ENCODE results near the gene PYGM.
"Not testable (repeated sequence)": the region's sequence is repeated elsewhere in the genome, so short reads cannot be mapped to it uniquely, and the experiment has no call there.

Gene PYGM

GRCh38 chr11:64716473-64717267 lies 43.1 kb downstream of the PYGM start:
- DNase-seq (ENCODE audit: low read depth in 2 of 2) = no peak

- no peak for DNase-seq (ENCODE audit: low read depth in 2 of 2)
These were observed 43.9 kb downstream of the PYGM start for GRCh38 chr11:64715756-64716472.

DNA sequence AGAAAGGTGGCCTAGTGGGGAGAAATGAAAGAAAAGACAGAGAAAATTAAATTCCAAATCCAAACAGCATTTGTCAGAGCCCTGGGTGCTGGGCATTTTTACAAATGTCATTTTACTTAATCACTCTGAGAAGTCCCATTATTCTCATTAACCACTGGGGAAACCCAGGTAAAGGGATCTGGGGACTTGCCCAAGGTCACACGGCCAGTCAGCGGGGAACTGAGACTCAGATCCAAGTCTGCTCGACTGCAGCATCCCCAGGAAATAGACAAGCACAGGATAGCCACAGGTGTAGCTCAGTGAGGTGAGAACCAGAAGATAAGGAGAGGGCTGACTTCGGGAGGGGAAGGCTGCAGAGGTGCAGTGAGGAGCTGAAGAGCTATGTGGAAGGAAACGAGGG lies 44.7 kb downstream of the PYGM start:
- DNase-seq (ENCODE audit: low read depth in 2 of 2) = no peak

GRCh38 chr11:64714666-64715065 lies 45.1 kb downstream of the PYGM start:
- DNase-seq (ENCODE audit: low read depth in 2 of 2) = no peak

DNA sequence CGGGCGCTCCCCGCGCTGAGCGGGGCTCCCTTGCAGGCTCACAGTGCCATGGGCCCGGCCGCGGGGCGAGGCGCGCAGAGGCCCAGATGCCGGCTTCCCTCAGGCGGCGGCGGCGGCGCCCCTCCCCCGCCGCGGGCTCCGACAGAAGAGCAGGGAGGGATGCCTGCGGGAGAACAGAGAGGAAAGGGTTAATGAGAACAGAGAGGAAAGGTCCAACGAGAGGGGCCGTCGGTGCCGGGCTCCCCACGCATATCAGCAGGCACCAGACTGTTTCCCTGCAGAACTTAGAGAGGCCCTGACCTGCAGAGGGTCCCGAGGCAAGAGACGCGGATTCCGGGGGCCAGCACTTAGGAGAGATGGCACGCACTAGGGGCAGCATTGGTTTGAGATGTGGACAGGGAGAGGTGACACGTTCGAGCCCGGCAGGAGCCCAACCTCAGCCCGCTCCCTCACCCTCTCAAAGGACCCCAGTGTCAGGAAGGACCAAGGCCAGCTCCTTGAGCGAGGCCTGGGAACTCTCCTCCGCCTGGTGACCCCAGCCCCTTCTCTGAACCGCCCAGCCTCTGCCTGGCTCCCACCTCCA lies 45.9 kb downstream of the PYGM start:
- DNase-seq (ENCODE audit: low read depth in 2 of 2) = no peak

DNA sequence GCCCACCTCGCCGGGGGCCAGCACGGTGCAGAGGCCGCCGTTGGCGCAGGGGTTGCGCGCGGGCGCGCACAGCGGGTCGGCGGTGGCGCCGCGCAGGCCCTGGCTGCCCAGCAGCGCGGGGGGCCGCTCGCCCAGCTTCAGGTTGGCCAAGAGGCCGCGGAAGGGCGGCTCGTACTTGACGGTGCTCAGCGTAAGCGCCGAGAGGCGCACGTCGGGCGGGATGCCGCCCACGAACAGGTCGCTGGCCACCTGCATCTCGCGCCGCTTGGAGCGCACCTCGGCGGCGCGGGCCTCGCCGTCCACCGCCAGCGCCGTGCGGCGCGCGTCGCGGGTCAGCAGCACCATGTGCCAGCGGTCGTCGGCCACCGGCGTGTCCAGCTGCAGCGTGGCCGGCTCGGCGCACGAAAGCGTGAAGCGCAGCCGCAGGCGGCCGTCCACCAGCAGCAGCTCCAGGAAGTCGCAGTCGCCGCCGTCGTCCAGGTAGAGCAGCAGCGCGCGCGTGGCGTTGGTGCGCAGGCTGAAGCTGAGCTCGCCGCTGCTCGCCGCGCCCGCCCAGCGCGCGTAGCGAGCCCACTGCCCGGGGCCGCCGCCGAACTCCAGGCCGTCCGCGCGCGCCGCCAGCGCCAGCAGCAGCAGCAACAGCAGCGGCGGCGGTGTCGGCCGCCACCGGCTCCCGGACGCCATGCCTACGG lies 46.6 kb downstream of the PYGM start:
- no peak for DNase-seq (ENCODE audit: low read depth in 2 of 2)

GRCh38 chr11:64712430-64713015 lies 47.3 kb downstream of the PYGM start:
- DNase-seq (ENCODE audit: low read depth in 2 of 2) = no peak

DNA sequence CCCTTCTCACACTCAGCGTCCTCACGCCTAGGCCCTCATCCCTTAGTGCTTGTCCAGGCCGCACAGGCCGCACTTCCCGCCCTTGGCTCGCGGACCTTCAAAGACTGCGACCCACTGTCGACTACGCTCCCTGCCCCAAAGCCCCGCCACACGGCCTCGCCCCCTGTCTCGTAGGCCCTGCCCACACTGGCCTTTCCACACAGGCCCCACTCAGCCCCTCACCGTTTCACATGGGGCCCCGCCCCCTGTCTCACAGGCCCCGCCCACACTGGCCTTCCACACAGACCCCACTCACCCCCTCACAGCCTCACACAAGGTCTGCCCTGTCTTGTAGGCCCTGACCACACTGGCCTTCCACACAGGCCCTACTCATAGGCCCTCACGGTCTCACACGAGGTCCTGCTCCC lies 47.8 kb downstream of the PYGM start:
- no peak for DNase-seq (ENCODE audit: low read depth in 2 of 2)

- DNase-seq (ENCODE audit: low read depth in 2 of 2) = no peak
These were observed 48.4 kb downstream of the PYGM start for GRCh38 chr11:64711138-64711955.

GRCh38 chr11:64710418-64711137 lies 49.2 kb downstream of the PYGM start:
- DNase-seq (ENCODE audit: low read depth in 2 of 2) = no peak

DNA sequence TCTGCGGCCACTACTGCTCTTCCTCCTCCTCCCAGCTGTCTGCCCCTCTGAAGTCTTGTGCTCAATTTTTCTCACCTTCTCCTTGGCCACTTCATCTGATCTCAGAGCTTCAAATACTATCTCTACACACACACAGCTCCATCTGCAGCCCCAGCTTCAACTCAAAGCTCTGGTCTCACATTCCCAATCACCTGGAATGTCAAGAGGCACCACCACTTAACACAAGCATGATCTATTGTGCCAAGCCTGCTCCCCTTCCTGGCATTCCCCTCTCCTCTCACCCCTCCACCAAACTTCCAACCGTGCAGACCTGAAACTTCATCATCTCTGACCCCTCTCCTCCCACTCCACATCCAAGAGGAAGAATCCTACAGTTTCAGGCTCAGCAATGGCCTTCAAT lies 54.3 kb downstream of the PYGM start:
- no peak for DNase-seq (ENCODE audit: low read depth in 2 of 2)

DNA sequence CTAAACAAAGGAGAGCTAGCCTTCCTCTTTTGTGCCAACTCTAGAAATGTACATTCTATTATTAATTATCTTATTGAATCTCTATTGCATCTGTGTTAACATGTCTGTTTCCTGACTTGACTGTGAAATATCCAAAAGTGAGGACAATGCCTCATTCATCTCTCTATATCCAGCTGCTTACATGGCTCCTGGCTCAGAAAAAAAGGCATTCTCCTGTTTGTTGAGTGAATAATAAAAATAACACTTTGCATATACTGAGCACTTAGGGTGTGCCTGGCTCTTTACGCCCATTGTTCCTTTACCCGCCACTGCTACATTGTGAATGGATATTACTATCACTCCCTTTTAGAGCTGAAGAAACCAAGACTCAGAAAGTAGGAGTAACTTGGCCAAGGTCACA lies 56.7 kb downstream of the PYGM start:
- no peak for DNase-seq (ENCODE audit: low read depth in 2 of 2)

GRCh38 chr11:64701956-64702355 lies 57.8 kb downstream of the PYGM start:
- not testable (repeated sequence) for DNase-seq (ENCODE audit: low read depth in 2 of 2)

GRCh38 chr11:64698427-64698826 lies 61.3 kb downstream of the PYGM start:
- no peak for DNase-seq (ENCODE audit: low read depth in 2 of 2)

GRCh38 chr11:64697663-64698375 lies 62.0 kb downstream of the PYGM start:
- no peak for DNase-seq (ENCODE audit: low read depth in 2 of 2)

Data from stimulated activated CD4-positive, alpha-beta T cell treated with anti-CD3 and anti-CD28 coated beads, Interleukin-12 subunit alpha, Interleukin-12 subunit beta, amount 100 ng/mL, for 24 hours (primary cell).